Activated CD8-positive, alpha-beta memory T cell treated with anti-CD3 and anti-CD28 coated beads, Interleukin-2, amount 50 U/mL, for 48 hours (primary cell): ENCODE measurements around the gene MBD5.

Experiments
- DNase-seq: peaks from one replicate; pipeline ENCODE4 v3.0.0-alpha.2; 2020

MBD5 gene

GRCh38 chr2:148484066-148484465 is 463.2 kb downstream of the MBD5 start:
- no peak for DNase-seq

GRCh38 chr2:148486655-148487054 is 465.8 kb downstream of the MBD5 start:
- no peak for DNase-seq

GRCh38 chr2:148487439-148487838 is 466.5 kb downstream of the MBD5 start:
- DNase-seq, result no peak

GRCh38 chr2:148490840-148491439 is 470.0 kb downstream of the MBD5 start:
- DNase-seq, result no peak

- DNase-seq, result no peak
Measured at GRCh38 chr2:148493822-148494563, 473.1 kb downstream of the MBD5 start.

GRCh38 chr2:148495586-148495985 is 474.7 kb downstream of the MBD5 start:
- no peak for DNase-seq

- DNase-seq, result no peak
Measured at GRCh38 chr2:148501545-148501944, 480.7 kb downstream of the MBD5 start.

- DNase-seq, result no peak
Measured at GRCh38 chr2:148503516-148503915, 482.6 kb downstream of the MBD5 start.

GRCh38 chr2:148507970-148508369 is 487.1 kb downstream of the MBD5 start:
- DNase-seq, result no peak

GRCh38 chr2:148508878-148509287 is 488.0 kb downstream of the MBD5 start:
- no peak for DNase-seq

GRCh38 chr2:148509288-148509902 is 488.5 kb downstream of the MBD5 start:
- DNase-seq, result peak; percentile 87

- DNase-seq, result no peak
Measured at GRCh38 chr2:148511883-148512282, 491.0 kb downstream of the MBD5 start.

- no peak for DNase-seq
Measured at GRCh38 chr2:148512501-148512900, 491.6 kb downstream of the MBD5 start.

GRCh38 chr2:148513427-148513826 is 492.5 kb downstream of the MBD5 start:
- DNase-seq, result no peak

GRCh38 chr2:148515120-148515519 is 494.2 kb downstream of the MBD5 start:
- DNase-seq, result no peak

- no peak for DNase-seq
Measured at GRCh38 chr2:148515976-148516375, 495.1 kb downstream of the MBD5 start.

GRCh38 chr2:148517296-148517695 is 496.4 kb downstream of the MBD5 start:
- no peak for DNase-seq

- no peak for DNase-seq
Measured at GRCh38 chr2:148517822-148518221, 496.9 kb downstream of the MBD5 start.

GRCh38 chr2:148519013-148519412 is 498.1 kb downstream of the MBD5 start:
- DNase-seq, result no peak

GRCh38 chr2:148521181-148521580 is 500.3 kb downstream of the MBD5 start:
- DNase-seq, result no peak

GRCh38 chr2:148523315-148523714 is 502.4 kb downstream of the MBD5 start:
- DNase-seq, result no peak

- no peak for DNase-seq
Measured at GRCh38 chr2:148524519-148524919, 503.6 kb downstream of the MBD5 start.

- DNase-seq, result no peak
Measured at GRCh38 chr2:148525130-148525529, 504.2 kb downstream of the MBD5 start.
